GM18520 (cell line): ENCODE results near the gene IFNA16.
"Not testable (repeated sequence)": the region's sequence is repeated elsewhere in the genome, so short reads cannot be mapped to it uniquely, and the experiment has no call there.

ENCODE experiments used
- ATAC-seq: cut with Tn5 transposase; IDR thresholded peaks from one replicate; pipeline ENCODE4 v1.9.1; 2021; ENCODE audit not compliant: unreplicated experiment

The IFNA16 gene

GRCh38 chr9:21202105-21202504, 15.0 kb downstream of the IFNA16 start, which contains the start of gene IFNA7:
Gene IFNA7 (minus strand): TSS chr9:21202205. CDS start chr9:21202165, 40 bp downstream.
- ATAC-seq = not testable (repeated sequence)

GRCh38 chr9:21194867-21195776, 22.0 kb downstream of the IFNA16 start:
- ATAC-seq = peak; percentile 80

GRCh38 chr9:21187487-21187886, 29.6 kb downstream of the IFNA16 start, which contains the start of gene IFNA4:
Gene IFNA4 (minus strand): TSS chr9:21187587. CDS start chr9:21187531, 56 bp downstream.
- not testable (repeated sequence) for ATAC-seq

- peak; percentile 90 for ATAC-seq
Observed at GRCh38 chr9:21182810-21183736, 34.0 kb downstream of the IFNA16 start.

GRCh38 chr9:21174671-21175070, 42.4 kb downstream of the IFNA16 start:
- no peak for ATAC-seq

- ATAC-seq = no peak
Observed at GRCh38 chr9:21172156-21172555, 45.0 kb downstream of the IFNA16 start.

GRCh38 chr9:21171351-21171750, 45.8 kb downstream of the IFNA16 start:
- ATAC-seq = no peak

GRCh38 chr9:21166560-21166959, 50.6 kb downstream of the IFNA16 start, which contains the start of gene IFNA21:
Gene IFNA21 (minus strand): TSS chr9:21166660. CDS start chr9:21166612, 48 bp downstream.
- ATAC-seq = not testable (repeated sequence)
